Gastrocnemius medialis (tissue), 4 donors: ENCODE results near the gene AVPR2.

Source experiments
- POLR2A ChIP-seq, 2 donors: fragments of 450-650 bp; IDR thresholded peaks; one replicate each; pipeline ENCODE4 v1.6.1; 2017; ENCODE audit warnings: antibody characterized with exemption in 2 of 2, mild to moderate bottlenecking in 2 of 2, moderate library complexity in 2 of 2
- TF ChIP-seq, protein P1 (sequence below), 5 experiments: fragments of 450-650 bp in 3 of 5; fragments of 200-600 bp in 2 of 5; sonication (generic) in 2 of 5; IDR thresholded peaks in 4 of 5; conservative IDR thresholded peaks in 1 of 5; 1 replicate in 4 of 5; 2 replicates in 1 of 5; pipeline ENCODE4 v1.5.1; 2016 to 2019; ENCODE audit warnings: antibody characterized with exemption in 5 of 5, mild to moderate bottlenecking in 3 of 5, moderate library complexity in 3 of 5

DNA sequence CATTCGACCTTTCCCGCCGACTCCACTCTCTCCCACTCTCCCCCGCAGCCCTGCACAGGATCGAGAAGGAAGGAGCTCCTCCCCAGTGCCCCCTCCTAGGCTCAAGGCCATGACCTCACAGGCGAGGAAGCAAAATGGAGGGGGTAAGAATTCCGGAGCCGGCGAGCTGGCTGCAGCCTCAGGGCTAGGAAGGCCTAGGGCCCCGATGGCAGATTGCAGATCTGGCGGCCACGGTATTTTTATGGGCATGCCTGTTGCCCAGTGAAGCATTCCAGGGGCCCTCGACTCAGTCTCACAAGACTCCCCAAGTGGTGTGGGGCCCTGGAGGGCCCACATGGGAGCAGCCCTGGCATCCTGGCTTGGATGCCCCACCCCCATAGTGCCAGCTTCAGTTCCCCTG, 17.6 kb upstream of the AVPR2 start:
- TF ChIP-seq, protein P1, sequence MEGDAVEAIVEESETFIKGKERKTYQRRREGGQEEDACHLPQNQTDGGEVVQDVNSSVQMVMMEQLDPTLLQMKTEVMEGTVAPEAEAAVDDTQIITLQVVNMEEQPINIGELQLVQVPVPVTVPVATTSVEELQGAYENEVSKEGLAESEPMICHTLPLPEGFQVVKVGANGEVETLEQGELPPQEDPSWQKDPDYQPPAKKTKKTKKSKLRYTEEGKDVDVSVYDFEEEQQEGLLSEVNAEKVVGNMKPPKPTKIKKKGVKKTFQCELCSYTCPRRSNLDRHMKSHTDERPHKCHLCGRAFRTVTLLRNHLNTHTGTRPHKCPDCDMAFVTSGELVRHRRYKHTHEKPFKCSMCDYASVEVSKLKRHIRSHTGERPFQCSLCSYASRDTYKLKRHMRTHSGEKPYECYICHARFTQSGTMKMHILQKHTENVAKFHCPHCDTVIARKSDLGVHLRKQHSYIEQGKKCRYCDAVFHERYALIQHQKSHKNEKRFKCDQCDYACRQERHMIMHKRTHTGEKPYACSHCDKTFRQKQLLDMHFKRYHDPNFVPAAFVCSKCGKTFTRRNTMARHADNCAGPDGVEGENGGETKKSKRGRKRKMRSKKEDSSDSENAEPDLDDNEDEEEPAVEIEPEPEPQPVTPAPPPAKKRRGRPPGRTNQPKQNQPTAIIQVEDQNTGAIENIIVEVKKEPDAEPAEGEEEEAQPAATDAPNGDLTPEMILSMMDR (IDR thresholded peaks at IDR 0.05 in 4 of 5, conservative IDR thresholded peaks at IDR 0.05 in 1 of 5) = no peak
- TF ChIP-seq POLR2A (IDR thresholded peaks at IDR 0.05) = no peak
